ENCODE measurements around the gene APOB. TPM values are rescaled to one million over a fixed set of nuclear protein-coding genes. Genes with fewer than 3 reads are reported as not detected.

Gene APOB
- total RNA-seq, 2 donors from 2014 or later, result 0.09 to 0.91 TPM

DNA sequence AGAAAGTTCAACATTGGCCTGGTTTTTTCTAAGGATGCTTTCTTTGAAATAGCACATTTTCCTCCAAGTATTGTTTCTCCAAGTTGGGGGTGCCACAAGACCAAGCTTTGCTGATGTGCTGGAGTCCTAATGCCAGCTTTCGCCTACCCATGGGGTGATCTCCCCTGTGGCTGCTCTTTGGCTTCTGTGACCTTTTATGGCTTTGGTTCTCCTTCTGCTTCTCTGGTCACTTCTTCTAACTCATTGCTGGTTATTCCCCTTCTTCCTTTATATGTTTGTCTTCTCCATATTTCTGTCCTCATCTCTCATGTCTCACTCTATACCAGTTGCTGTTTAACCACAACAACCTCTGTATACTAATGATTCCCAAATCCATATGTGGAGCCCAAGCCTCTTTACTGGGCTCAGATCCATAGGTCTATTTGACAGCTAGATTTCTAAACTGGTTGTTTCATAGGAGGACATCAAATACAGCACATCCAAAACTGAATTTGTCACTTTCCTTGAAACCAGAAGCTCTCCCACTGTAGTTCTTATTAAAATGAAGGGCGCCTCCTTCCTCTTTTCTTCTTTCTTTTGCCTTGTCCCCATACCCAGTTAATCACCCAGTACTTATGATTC, 23.1 kb downstream of the APOB start:
- no peak for DNase-seq (ENCODE audit: low spot score)
- intact Hi-C loops (cut with DNase I), result no loop called here
- Histone ChIP-seq H3K4me1 (replicated peaks) (no peaks in the 10 kb centered on the region), H3K36me3 (no peaks in the 10 kb centered on the region), H3K9me3 (no peaks in the 10 kb centered on the region), H3K4me3 (no peak overlapping the region), H3K27ac (no peak overlapping the region), H3K27me3 (replicated peaks; ENCODE audit: insufficient read depth) (no peaks in the 10 kb centered on the region)
- WGBS, result 92% methylated on average over 2 of the region's 2 CpGs
- no peak for TF ChIP-seq POLR2AphosphoS5 (IDR thresholded peaks at IDR 0.05)
- no peak for TF ChIP-seq POLR2A (IDR thresholded peaks at IDR 0.05)
- TF ChIP-seq, protein P1, sequence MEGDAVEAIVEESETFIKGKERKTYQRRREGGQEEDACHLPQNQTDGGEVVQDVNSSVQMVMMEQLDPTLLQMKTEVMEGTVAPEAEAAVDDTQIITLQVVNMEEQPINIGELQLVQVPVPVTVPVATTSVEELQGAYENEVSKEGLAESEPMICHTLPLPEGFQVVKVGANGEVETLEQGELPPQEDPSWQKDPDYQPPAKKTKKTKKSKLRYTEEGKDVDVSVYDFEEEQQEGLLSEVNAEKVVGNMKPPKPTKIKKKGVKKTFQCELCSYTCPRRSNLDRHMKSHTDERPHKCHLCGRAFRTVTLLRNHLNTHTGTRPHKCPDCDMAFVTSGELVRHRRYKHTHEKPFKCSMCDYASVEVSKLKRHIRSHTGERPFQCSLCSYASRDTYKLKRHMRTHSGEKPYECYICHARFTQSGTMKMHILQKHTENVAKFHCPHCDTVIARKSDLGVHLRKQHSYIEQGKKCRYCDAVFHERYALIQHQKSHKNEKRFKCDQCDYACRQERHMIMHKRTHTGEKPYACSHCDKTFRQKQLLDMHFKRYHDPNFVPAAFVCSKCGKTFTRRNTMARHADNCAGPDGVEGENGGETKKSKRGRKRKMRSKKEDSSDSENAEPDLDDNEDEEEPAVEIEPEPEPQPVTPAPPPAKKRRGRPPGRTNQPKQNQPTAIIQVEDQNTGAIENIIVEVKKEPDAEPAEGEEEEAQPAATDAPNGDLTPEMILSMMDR (IDR thresholded peaks at IDR 0.05), result no peak

DNA sequence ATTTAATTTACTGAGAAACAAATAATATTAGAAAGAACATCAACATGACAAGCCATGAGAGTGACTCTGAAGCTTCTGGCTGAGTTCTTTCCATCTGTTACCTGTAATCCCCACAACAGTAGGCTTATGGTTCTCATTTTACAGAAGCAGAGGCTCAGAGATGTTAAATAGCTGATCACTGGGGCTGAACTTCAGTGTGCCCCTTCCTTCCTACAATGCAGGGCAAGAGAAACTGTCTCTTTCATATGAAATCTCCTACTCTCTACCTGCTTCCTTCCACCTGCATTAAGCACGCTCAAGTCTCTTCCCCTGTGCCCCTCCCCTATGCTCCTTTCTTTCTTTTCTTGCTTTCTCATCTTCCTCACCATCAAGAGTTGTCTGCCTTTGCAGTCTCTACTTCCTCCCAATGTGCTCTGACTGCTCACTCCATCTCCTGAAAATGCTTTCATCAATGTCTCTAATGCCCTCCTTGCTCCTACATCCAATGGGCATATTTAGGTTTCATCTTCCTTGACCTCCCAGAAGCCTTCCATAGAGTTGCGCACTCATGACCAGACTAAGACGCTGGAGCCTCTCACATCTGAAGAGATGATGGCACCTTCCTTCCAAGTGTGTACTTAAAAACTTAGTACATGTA, 23.7 kb downstream of the APOB start:
- Histone ChIP-seq H3K27me3 (replicated peaks; ENCODE audit: insufficient read depth) (no peaks in the 10 kb centered on the region), H3K9me3 (no peaks in the 10 kb centered on the region), H3K4me3 (no peak overlapping the region), H3K4me1 (replicated peaks) (no peaks in the 10 kb centered on the region), H3K27ac (no peak overlapping the region), H3K36me3 (no peaks in the 10 kb centered on the region)
- 93% methylated on average over 3 of the region's 3 CpGs for WGBS
- TF ChIP-seq POLR2A (IDR thresholded peaks at IDR 0.05) (no peak), POLR2AphosphoS5 (IDR thresholded peaks at IDR 0.05) (no peak)
- TF ChIP-seq, protein P1 (IDR thresholded peaks at IDR 0.05), result no peak
- intact Hi-C loops (cut with DNase I), result no loop called here
- no peak for DNase-seq (ENCODE audit: low spot score)

DNA sequence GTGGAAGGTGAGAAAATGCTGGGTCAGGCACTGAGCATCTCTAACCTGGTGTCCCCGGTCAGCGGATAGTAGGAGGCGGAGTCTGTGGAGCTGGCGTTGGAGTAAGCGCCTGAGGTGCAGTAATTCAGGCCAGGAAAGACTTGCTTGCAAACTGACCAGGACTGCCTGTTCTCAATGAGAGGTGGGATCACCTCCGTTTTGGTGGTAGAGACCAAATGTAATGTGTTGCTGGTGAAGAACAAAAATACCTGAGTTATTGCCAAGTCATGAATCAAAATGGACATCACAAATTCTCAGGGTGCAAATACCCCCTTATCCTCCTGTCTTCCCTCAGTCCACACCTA, 24.2 kb downstream of the APOB start:
- TF ChIP-seq POLR2A (IDR thresholded peaks at IDR 0.05) (no peak), POLR2AphosphoS5 (IDR thresholded peaks at IDR 0.05) (no peak)
- TF ChIP-seq, protein P1 (IDR thresholded peaks at IDR 0.05), result no peak
- intact Hi-C loops (cut with DNase I), result no loop called here
- Histone ChIP-seq H3K27ac (no peak overlapping the region), H3K4me3 (no peak overlapping the region), H3K27me3 (replicated peaks; ENCODE audit: insufficient read depth) (no peaks in the 10 kb centered on the region), H3K36me3 (no peaks in the 10 kb centered on the region), H3K9me3 (no peaks in the 10 kb centered on the region), H3K4me1 (replicated peaks) (no peaks in the 10 kb centered on the region)
- DNase-seq (ENCODE audit: low spot score), result no peak
- WGBS, result 92% methylated on average over 6 of the region's 6 CpGs

DNA sequence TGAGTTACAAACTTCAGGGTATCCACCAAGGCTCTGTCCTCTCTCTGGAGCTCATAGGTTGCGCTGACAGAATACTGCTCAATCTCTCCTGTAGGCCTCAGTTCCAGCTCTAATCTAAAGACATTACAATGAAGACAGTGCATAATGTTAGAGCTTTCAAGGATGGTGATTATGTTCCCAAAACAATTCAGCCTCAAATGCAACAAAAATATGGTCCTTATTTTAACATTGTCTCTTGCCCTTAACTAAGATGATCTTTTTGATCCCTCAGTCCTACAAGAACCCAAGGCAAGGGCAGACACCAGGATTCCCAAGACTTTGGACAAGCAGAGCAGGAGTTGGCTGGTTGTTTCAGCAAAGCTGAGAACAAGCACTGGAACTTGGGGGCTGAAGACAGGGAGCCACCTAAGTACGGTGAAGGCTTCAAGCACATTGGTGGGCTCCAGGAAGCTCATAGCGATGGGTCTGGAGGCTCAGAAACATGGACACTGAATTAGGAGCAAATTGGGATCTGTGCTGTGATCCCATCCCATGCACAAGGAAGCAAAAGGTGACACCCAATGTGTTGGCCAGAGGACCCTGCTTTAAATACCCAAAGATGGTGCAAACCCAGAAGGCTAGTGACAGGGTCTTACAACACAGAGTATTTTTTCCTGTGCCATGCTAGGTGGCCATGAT, 24.7 kb downstream of the APOB start:
- no peaks in the 10 kb centered on the region for H3K27me3 ChIP-seq (replicated peaks; ENCODE audit: insufficient read depth)
- 99% methylated on average over 3 of the region's 3 CpGs for WGBS
- no peaks in the 10 kb centered on the region for H3K36me3 ChIP-seq
- H3K4me1 ChIP-seq (replicated peaks), result no peaks in the 10 kb centered on the region
- H3K4me3 ChIP-seq, result no peak overlapping the region
- no peak for DNase-seq (ENCODE audit: low spot score)
- no peaks in the 10 kb centered on the region for H3K9me3 ChIP-seq
- H3K27ac ChIP-seq, result no peak overlapping the region
- intact Hi-C loops (cut with DNase I), result no loop called here
- TF ChIP-seq POLR2AphosphoS5 (IDR thresholded peaks at IDR 0.05) (no peak), POLR2A (IDR thresholded peaks at IDR 0.05) (no peak)
- TF ChIP-seq, protein P1 (IDR thresholded peaks at IDR 0.05), result no peak

Data from prostate gland (tissue), 2 donors.